ENCODE data around the gene PAMR1. TPM values are rescaled to one million over a fixed set of nuclear protein-coding genes. Genes with fewer than 3 reads are reported as not detected.

Gene PAMR1
- total RNA-seq, 4 donors from 2014 or later, result 13.3 to 25.8 (median 14.6) TPM

DNA sequence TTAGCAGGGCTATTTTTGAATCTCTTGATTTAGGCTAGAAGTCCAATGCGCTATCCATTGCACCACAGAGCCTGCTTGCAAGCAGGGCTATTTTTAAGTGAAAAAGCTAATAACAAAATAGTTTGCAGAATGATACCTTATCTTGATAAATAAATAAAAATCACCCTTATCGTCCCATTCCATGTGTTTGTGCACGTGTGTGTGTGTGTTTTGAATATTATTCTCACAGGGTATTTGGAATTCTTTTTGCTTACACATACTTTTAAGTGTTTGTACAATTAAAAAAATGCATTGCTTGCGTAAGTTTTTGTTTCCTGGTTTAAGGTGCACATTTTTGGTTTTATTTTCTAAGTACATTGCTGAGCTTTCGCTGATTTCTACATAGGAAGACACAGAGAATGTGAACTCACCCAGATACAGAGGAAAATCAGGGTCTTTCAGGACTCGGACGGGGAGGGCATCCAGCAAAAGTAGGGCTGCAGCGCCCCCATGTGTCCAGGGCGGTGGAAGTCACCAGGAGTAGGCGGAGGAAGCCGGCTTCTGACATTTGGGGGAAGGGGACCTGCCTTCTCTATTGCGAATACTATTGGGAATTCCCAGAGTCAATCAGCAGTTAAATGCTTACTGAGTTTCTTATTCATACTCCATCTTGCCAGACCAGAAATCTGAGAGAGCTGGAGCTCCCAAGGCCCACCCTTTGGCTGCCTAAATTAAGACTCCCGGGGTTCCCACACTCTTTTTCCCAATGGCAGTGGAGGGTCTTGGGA is 133.3 kb downstream of the PAMR1 start:
- peak in 1 of 3 donors; percentile 48 for TF ChIP-seq POLR2AphosphoS5 (IDR thresholded peaks at IDR 0.05)
- TF ChIP-seq, protein P1, sequence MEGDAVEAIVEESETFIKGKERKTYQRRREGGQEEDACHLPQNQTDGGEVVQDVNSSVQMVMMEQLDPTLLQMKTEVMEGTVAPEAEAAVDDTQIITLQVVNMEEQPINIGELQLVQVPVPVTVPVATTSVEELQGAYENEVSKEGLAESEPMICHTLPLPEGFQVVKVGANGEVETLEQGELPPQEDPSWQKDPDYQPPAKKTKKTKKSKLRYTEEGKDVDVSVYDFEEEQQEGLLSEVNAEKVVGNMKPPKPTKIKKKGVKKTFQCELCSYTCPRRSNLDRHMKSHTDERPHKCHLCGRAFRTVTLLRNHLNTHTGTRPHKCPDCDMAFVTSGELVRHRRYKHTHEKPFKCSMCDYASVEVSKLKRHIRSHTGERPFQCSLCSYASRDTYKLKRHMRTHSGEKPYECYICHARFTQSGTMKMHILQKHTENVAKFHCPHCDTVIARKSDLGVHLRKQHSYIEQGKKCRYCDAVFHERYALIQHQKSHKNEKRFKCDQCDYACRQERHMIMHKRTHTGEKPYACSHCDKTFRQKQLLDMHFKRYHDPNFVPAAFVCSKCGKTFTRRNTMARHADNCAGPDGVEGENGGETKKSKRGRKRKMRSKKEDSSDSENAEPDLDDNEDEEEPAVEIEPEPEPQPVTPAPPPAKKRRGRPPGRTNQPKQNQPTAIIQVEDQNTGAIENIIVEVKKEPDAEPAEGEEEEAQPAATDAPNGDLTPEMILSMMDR (IDR thresholded peaks at IDR 0.05), result peak; percentile 78 to 96
- TF ChIP-seq EP300 (IDR thresholded peaks at IDR 0.05), result no peak
- TF ChIP-seq POLR2A (IDR thresholded peaks at IDR 0.05), result no peak
- H3K4me3 ChIP-seq, result no peak overlapping the region
- WGBS, result 20% methylated on average over 13 of the region's 13 CpGs
- H3K4me1 ChIP-seq, result peaks cover 24% of the 10 kb centered on the region
- peak; percentile 84 to 86 for DNase-seq (ENCODE audit: low spot score in 2 of 2)
- no peak overlapping the region for H3K27ac ChIP-seq
- no peaks in the 10 kb centered on the region for H3K27me3 ChIP-seq
- no peaks in the 10 kb centered on the region for H3K9me3 ChIP-seq
- no peaks in the 10 kb centered on the region for H3K36me3 ChIP-seq

DNA sequence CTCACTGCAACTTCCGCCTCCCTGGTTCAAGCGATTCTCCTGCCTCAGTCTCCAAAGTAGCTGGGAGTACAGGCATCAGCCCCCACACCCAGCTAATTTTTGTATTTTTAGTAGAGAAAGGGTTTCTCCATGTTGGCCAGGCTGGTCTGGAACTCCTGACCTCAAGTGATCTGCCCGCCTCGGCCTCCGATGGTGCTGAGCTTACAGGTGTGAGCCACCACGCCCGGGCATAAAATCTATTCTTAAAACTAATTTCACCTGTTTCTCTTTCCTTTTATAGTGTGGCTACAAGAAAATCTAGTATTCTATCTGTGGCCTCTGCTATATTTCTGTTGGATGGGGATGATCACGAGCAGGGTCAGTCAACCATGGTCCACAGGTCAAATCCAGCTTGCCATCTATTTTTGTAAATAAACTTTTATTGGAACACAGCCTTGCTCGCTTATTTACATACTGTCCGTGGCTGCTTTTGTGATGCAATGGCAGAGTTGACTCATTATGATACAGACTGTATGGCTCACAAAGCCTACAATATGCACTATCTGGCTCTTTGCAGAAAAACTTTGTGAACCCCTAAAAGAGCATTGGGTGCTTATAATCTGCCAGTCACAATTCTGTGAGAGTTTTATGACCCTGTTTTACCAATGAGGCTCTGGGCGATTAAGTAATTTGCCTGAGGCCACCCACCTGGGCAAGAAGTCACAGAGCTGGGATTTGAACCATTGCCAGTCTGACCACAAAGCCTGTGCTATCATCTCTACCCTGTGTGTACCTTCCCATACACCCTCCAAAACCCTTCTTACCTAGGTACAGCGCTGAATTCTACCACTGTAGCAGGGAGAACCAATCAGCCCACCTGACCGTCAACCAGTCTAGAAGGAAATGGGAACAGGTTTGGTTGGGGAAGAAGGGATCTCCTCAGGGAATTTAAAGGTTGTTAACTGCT is 134.4 kb downstream of the PAMR1 start:
- no peak for DNase-seq (ENCODE audit: low spot score in 2 of 2)

DNA sequence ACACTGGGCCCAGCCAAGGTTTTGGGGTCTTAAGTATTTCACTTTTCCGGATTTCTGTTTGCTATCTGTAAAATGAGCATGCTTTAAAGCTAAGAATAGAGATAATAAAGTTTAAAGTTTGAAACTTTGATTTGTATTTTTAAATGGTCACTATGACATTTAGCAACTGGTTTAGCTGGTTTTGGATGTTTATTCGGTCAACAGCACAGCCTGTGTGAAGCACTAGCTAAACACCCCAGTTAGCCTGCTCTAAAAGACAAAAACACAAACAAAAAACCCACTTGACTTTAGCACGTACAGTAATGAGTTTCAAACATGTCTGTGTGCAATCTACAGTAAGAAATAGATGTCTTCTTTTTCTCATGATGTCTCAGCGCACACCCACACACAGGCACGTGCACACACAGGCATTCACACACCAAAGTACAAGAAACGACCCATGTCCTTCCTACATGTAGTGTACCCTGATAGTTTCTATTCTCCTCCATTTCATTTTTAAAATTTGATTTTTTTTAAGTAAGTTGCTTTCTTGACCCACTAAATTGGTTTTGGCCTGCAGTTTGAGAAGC is 135.4 kb downstream of the PAMR1 start:
- no peak overlapping the region for H3K27ac ChIP-seq
- 62% methylated on average over 6 of the region's 6 CpGs for WGBS
- no peak overlapping the region for H3K4me3 ChIP-seq
- no peak for DNase-seq (ENCODE audit: low spot score in 2 of 2)
- H3K9me3 ChIP-seq, result no peaks in the 10 kb centered on the region
- no peaks in the 10 kb centered on the region for H3K36me3 ChIP-seq
- TF ChIP-seq POLR2A (IDR thresholded peaks at IDR 0.05) (no peak), EP300 (IDR thresholded peaks at IDR 0.05) (no peak), POLR2AphosphoS5 (IDR thresholded peaks at IDR 0.05) (no peak)
- TF ChIP-seq, protein P1 (IDR thresholded peaks at IDR 0.05), result no peak
- H3K4me1 ChIP-seq, result peaks cover 24% of the 10 kb centered on the region
- H3K27me3 ChIP-seq, result no peaks in the 10 kb centered on the region

More for the DNA sequence above, 134.4 kb downstream of the PAMR1 start:
- H3K4me1 ChIP-seq, result peaks cover 24% of the 10 kb centered on the region
- TF ChIP-seq, protein P1 (IDR thresholded peaks at IDR 0.05), result no peak
- TF ChIP-seq POLR2AphosphoS5 (IDR thresholded peaks at IDR 0.05) (no peak), EP300 (IDR thresholded peaks at IDR 0.05) (no peak), POLR2A (IDR thresholded peaks at IDR 0.05) (no peak)
- 79% methylated on average over 13 of the region's 13 CpGs for WGBS
- H3K4me3 ChIP-seq, result no peak overlapping the region
- no peaks in the 10 kb centered on the region for H3K27me3 ChIP-seq
- H3K27ac ChIP-seq, result no peak overlapping the region
- H3K9me3 ChIP-seq, result no peaks in the 10 kb centered on the region
- H3K36me3 ChIP-seq, result no peaks in the 10 kb centered on the region

DNA sequence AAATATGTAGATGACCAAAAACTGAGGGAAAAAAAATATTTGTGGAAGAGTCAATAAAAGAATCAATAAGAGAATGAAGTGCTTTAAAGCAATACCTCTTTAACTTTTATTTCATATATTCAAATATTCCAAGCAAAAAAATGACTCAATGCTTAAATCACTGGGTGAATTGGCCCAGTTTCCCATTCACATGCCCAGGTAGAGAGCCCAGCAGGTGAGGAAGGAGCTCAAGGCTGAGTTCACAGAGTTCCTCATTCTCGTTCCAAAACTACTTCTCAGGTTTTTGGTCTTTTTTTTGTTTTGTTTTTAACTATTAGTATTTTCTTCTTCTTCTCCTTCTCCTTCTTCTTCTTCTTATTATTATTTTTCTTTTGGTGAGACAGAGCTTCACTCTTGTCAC is 136.3 kb downstream of the PAMR1 start:
- Histone ChIP-seq H3K9me3 (no peaks in the 10 kb centered on the region), H3K36me3 (no peaks in the 10 kb centered on the region), H3K4me1 (peaks cover 24% of the 10 kb centered on the region), H3K27ac (no peak overlapping the region), H3K27me3 (no peaks in the 10 kb centered on the region), H3K4me3 (no peak overlapping the region)
- DNase-seq (ENCODE audit: low spot score in 2 of 2), result no peak
- TF ChIP-seq POLR2AphosphoS5 (IDR thresholded peaks at IDR 0.05) (no peak), EP300 (IDR thresholded peaks at IDR 0.05) (no peak), POLR2A (IDR thresholded peaks at IDR 0.05) (no peak)
- TF ChIP-seq, protein P1 (IDR thresholded peaks at IDR 0.05), result no peak
- 54% methylated on average over 1 of the region's 1 CpG for WGBS
